Naive thymus-derived CD8-positive, alpha-beta T cell (primary cell): ENCODE results near the gene RBM15B. TPM values are rescaled to one million over a fixed set of nuclear protein-coding genes. Genes with fewer than 3 reads are reported as not detected.
A peak's percentile ranks its signal among the peaks of the same experiment; 100 is the strongest.

Experiments used
- ATAC-seq, 2 donors: fragments of 150-1000 bp; cut with Tn5 transposase in 1 of 2; sonication (Bioruptor Pico), chemical (Tn5 transposase) in 1 of 2; 1 replicate in 1 of 2; 2 replicates in 1 of 2; pipeline ENCODE4 v1.10.0; 2021; ENCODE audit warnings: mild to moderate bottlenecking in 2 of 2, moderate library complexity in 2 of 2
- POLR2A ChIA-PET: fragments of 350-600 bp; sonication (Branson Sonifier 250); formaldehyde crosslinking; loops from one replicate; lab custom pipeline; 2021; ENCODE audit warnings: antibody characterized with exemption; lab: Charles Lee
- DNase-seq, 10 donors: peaks; one replicate each; pipeline versions ENCODE4 v3.0.0 to v3.0.0-alpha.2; 2020 to 2022
- H3K27ac Mint-ChIP-seq, 10 donors: one replicate each; pipeline ENCODE4 v1.8.0; 2020 to 2022; ENCODE audit warnings: mild to moderate bottlenecking in 10 of 10, mixed read lengths in 10 of 10, moderate library complexity in 4 of 10, inconsistent platforms in 1 of 10
- H3K27me3 Mint-ChIP-seq, 5 donors: one replicate each; pipeline ENCODE4 v1.8.0; 2021 to 2022; ENCODE audit warnings: mixed read lengths in 5 of 5
- H3K36me3 Mint-ChIP-seq, 3 donors: one replicate each; pipeline ENCODE4 v1.8.0; 2020 to 2022; ENCODE audit warnings: mixed read lengths in 3 of 3, mild to moderate bottlenecking in 2 of 3, inconsistent platforms in 1 of 3
- H3K4me1 Mint-ChIP-seq, 4 donors: one replicate each; pipeline ENCODE4 v1.8.0; 2021 to 2022; ENCODE audit warnings: mixed read lengths in 4 of 4
- H3K4me3 Mint-ChIP-seq, 10 donors: one replicate each; pipeline ENCODE4 v1.8.0; 2020 to 2022; ENCODE audit warnings: mild to moderate bottlenecking in 10 of 10, mixed read lengths in 10 of 10, moderate library complexity in 6 of 10, inconsistent platforms in 1 of 10
- H3K9me3 Mint-ChIP-seq, 9 donors: one replicate each; pipeline ENCODE4 v1.8.0; 2020 to 2022; ENCODE audit warnings: mixed read lengths in 9 of 9, mild to moderate bottlenecking in 3 of 9, inconsistent platforms in 1 of 9, moderate library complexity in 1 of 9
- polyA plus RNA-seq, 3 donors: library from polyadenylated mRNA; unstranded; fragments of 300-500 nt; fragmentation: Illumina TruSeq; gene quantifications; one replicate each; pipeline ENCODE4 v1.2.3, GENCODE V29; 2021
- total RNA-seq, 8 experiments: library from RNA in 2 of 8; stranded (reverse) in 2 of 8; gene quantifications; one replicate each; pipeline ENCODE4 v1.2.3 and lab custom pipeline; 2021 to 2026

The RBM15B gene, protein sequence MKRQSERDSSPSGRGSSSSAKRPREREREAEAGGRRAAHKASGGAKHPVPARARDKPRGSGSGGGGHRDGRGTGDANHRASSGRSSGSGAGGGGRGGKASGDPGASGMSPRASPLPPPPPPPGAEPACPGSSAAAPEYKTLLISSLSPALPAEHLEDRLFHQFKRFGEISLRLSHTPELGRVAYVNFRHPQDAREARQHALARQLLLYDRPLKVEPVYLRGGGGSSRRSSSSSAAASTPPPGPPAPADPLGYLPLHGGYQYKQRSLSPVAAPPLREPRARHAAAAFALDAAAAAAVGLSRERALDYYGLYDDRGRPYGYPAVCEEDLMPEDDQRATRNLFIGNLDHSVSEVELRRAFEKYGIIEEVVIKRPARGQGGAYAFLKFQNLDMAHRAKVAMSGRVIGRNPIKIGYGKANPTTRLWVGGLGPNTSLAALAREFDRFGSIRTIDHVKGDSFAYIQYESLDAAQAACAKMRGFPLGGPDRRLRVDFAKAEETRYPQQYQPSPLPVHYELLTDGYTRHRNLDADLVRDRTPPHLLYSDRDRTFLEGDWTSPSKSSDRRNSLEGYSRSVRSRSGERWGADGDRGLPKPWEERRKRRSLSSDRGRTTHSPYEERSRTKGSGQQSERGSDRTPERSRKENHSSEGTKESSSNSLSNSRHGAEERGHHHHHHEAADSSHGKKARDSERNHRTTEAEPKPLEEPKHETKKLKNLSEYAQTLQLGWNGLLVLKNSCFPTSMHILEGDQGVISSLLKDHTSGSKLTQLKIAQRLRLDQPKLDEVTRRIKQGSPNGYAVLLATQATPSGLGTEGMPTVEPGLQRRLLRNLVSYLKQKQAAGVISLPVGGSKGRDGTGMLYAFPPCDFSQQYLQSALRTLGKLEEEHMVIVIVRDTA
- total RNA-seq = 10 to 100 TPM; 41.8 to 42.0 TPM
- polyA plus RNA-seq = 10 to 100 TPM; 12.9 to 27.3 (median 14.2) TPM
- total RNA-seq (lab: John Stamatoyannopoulos, UW) = 109 to 194 (median 168) reads per million in 6 experiments

DNA sequence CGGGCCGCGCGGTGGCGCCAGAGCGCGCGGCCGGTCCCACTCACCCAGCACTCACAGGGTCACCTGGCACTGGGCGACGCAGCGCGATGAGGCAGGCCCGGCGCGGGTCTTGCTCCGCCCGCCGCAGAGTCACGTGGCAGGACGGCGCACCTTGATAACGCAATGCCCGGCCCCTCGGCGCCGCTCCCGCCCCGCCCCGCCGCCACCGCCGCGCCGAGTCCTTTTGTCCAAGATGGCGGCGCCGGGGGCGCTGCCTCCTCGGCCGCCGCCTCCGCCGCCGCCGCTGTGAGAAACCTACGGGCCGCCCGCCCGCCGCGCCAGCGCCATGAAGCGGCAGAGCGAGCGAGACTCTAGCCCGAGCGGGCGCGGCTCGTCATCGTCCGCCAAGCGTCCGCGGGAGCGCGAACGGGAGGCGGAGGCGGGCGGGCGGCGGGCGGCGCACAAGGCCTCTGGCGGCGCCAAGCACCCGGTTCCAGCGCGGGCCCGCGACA lies at the start of gene RBM15B:
Gene RBM15B (plus strand): TSS at position 211 of the 491 bp plus-strand sequence. CDS start 115 bp downstream, at position 326.
- DNase-seq = peak; percentile 93 to 98 (median 96)
- peaks cover 0 to 45% (median 17%) of the 10 kb centered on the region in 3 donors for H3K36me3 Mint-ChIP-seq
- H3K27ac Mint-ChIP-seq = peak within 1 kb of the TSS; percentile 63 to 96 (median 91)
- no peaks in the 10 kb centered on the region for H3K27me3 Mint-ChIP-seq
- peak; percentile 88 to 92 for ATAC-seq
- H3K4me1 Mint-ChIP-seq = peaks cover 23 to 77% (median 62%) of the 10 kb centered on the region in 4 donors
- POLR2A ChIA-PET = interaction anchor here (2.1 kb wide), 1 partner anchor 108 kb away, joined by 8 read pairs; the partner anchor contains the start of gene DCAF1
- H3K4me3 Mint-ChIP-seq = peak within 1 kb of the TSS; percentile 67 to 88 (median 78)
- H3K9me3 Mint-ChIP-seq = peaks cover 0 to 10% (median 0%) of the 10 kb centered on the region in 9 donors

DNA sequence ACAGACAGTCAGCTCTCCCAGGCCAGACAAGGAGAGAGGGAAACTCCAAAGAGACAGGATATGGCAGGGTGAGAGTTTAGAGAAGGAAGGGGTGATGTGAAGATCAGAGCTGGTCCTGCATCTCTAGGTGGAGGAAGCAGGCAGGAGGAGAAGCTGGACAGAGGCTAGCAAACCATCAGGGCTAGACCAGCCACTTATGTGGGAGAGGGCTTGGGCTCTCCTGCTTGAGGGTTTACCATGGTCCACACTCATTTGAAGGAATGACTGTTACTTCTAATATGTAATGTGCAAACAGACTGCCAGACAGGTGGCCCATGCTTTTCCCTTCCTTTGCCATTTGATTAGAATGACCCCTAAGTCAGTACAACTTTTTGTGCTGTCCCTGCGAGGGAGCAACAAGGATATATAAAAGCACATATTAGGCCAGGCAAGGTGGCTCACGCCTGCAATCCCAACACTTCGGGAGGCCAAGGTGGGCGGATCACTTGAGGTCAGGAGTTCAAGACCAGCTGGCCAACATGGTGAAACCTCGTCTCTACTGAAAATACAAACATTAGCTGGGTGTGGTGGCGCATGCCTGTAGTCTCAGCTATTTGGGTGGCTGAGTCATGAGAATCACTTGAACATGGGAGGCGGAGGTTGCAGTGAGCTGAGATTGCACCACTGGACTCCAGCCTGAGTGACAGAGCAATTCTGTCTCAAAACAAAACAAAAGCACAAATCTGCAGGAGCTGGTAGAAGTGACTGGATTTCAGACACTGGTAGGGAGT lies 47.0 kb upstream of the RBM15B start:
- Mint-ChIP-seq H3K27me3 (no peaks in the 10 kb centered on the region), H3K36me3 (peaks cover 0 to 8% (median 6%) of the 10 kb centered on the region in 3 donors), H3K27ac (peak overlapping the region in 3 of 10 donors; percentile 46 to 60 (median 48)), H3K4me1 (peaks cover 0 to 5% (median 2%) of the 10 kb centered on the region in 4 donors), H3K4me3 (no peak overlapping the region), H3K9me3 (no peaks in the 10 kb centered on the region)
- ATAC-seq = no peak
- POLR2A ChIA-PET = no interaction called here
- no peak for DNase-seq

DNA sequence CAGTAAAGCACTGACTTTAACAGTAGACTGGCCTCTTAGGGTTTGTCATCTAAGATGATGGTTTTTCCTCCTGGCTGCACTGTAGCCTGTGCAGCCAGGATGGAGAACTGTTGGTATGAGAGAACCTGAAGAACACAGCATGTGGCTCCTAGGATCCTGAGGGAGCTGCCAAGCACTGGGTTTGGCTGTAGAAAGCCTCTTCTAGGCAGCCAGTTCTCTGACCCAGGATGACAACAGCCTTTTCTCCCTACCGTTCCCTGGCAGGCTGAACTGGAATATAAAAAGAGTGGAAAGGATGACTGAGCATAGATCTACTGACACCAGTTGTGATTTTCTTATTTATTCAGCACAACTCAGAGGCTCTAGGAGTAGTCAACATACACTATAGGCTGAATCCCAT lies 40.3 kb upstream of the RBM15B start:
- no peaks in the 10 kb centered on the region for H3K9me3 Mint-ChIP-seq
- ATAC-seq (no peak), DNase-seq (no peak)
- H3K27ac Mint-ChIP-seq = no peak overlapping the region
- no peaks in the 10 kb centered on the region for H3K27me3 Mint-ChIP-seq
- peaks cover 5 to 25% (median 7%) of the 10 kb centered on the region in 3 donors for H3K36me3 Mint-ChIP-seq
- POLR2A ChIA-PET = no interaction called here
- no peak overlapping the region for H3K4me3 Mint-ChIP-seq
- peaks cover 0 to 5% (median 3%) of the 10 kb centered on the region in 4 donors for H3K4me1 Mint-ChIP-seq

DNA sequence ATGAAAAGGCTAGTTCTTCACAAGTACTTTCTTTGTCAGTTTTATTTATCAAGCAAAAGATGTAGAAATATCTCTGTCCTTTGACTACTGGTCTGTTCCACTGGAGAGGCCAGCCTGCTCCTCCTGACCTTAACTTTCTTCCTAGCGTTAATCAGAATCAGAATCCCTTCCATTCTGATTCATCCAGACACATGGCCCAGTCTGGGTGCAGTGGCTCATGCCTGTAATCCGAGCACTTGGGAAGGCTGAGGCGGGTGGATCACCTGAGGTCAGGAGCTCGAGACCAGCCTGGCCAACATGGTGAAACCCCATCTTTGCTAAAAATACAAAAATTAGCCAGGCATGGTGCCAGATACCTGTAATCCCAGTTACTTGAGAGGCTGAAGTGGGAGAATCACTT lies 38.0 kb upstream of the RBM15B start:
- ATAC-seq (no peak), DNase-seq (no peak)
- POLR2A ChIA-PET = no interaction called here
- Mint-ChIP-seq H3K9me3 (no peaks in the 10 kb centered on the region), H3K4me3 (no peak overlapping the region), H3K27ac (peak overlapping the region in 2 of 10 donors; percentile 37 to 50), H3K27me3 (no peaks in the 10 kb centered on the region), H3K36me3 (peaks cover 5 to 26% (median 7%) of the 10 kb centered on the region in 3 donors), H3K4me1 (peaks cover 0 to 5% (median 3%) of the 10 kb centered on the region in 4 donors)

- POLR2A ChIA-PET = no interaction called here
- ATAC-seq = no peak
These were observed 37.4 kb upstream of the RBM15B start for GRCh38 chr3:51353691-51354090.

DNA sequence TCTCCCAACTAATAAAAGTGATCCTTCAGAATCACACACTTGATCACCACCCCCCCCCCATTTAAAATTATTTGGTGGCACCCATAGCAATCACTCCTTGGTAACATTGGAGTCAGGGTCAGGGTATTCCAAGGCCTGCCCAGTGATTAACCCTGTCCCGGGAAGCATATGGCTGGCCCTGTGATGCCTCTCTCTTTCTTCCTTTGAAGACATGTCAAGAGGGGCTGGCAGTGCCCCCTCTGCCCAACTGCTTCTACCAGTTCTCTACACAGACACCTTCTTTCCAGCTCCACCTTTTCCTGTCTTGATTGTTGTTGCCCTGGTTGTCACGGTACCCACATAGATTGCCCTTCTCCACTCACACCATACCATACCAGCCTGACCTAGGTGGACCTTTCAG lies 36.9 kb upstream of the RBM15B start:
- Mint-ChIP-seq H3K27me3 (no peaks in the 10 kb centered on the region), H3K9me3 (no peaks in the 10 kb centered on the region), H3K4me1 (peaks cover 0 to 5% (median 0%) of the 10 kb centered on the region in 4 donors), H3K36me3 (peaks cover 5 to 26% (median 7%) of the 10 kb centered on the region in 3 donors), H3K4me3 (no peak overlapping the region), H3K27ac (peak overlapping the region in 2 of 10 donors; percentile 43 to 57)
- no peak for ATAC-seq
- DNase-seq = peak in 1 of 10 donors; percentile 31
- POLR2A ChIA-PET = no interaction called here

More at GRCh38 chr3:51353691-51354090, 37.4 kb upstream of the RBM15B start:
- peaks cover 5 to 26% (median 7%) of the 10 kb centered on the region in 3 donors for H3K36me3 Mint-ChIP-seq
- H3K4me3 Mint-ChIP-seq = no peak overlapping the region
- peak overlapping the region in 2 of 10 donors; percentile 37 to 50 for H3K27ac Mint-ChIP-seq
- peaks cover 0 to 5% (median under 1%) of the 10 kb centered on the region in 4 donors for H3K4me1 Mint-ChIP-seq
- H3K9me3 Mint-ChIP-seq = no peaks in the 10 kb centered on the region
- no peaks in the 10 kb centered on the region for H3K27me3 Mint-ChIP-seq
- DNase-seq = peak in 1 of 10 donors; percentile 11

GRCh38 chr3:51354731-51355615 lies 36.1 kb upstream of the RBM15B start:
- H3K4me1 Mint-ChIP-seq = peaks cover 0 to 5% (median 0%) of the 10 kb centered on the region in 4 donors
- no peak overlapping the region for H3K4me3 Mint-ChIP-seq
- H3K27me3 Mint-ChIP-seq = no peaks in the 10 kb centered on the region
- POLR2A ChIA-PET = no interaction called here
- peaks cover 5 to 24% (median 7%) of the 10 kb centered on the region in 3 donors for H3K36me3 Mint-ChIP-seq
- H3K9me3 Mint-ChIP-seq = no peaks in the 10 kb centered on the region
- DNase-seq (peak in 1 of 10 donors; percentile 36), ATAC-seq (no peak)
- H3K27ac Mint-ChIP-seq = peak overlapping the region in 1 of 10 donors; percentile 43

- H3K27me3 Mint-ChIP-seq = no peaks in the 10 kb centered on the region
- H3K4me1 Mint-ChIP-seq = peaks cover 0 to 5% (median 0%) of the 10 kb centered on the region in 4 donors
- DNase-seq (peak in 1 of 10 donors; percentile 8), ATAC-seq (no peak)
- POLR2A ChIA-PET = interaction anchor here (0.6 kb wide), 1 partner anchor 85 kb away, joined by 3 read pairs; no protein-coding TSS in a partner anchor
- H3K4me3 Mint-ChIP-seq = no peak overlapping the region
- peaks cover 0 to 16% (median 0%) of the 10 kb centered on the region in 3 donors for H3K36me3 Mint-ChIP-seq
- H3K27ac Mint-ChIP-seq = no peak overlapping the region
- H3K9me3 Mint-ChIP-seq = no peaks in the 10 kb centered on the region
These were observed 35.0 kb upstream of the RBM15B start for GRCh38 chr3:51355891-51356578.

- Mint-ChIP-seq H3K4me1 (peaks cover 0 to 5% (median 0%) of the 10 kb centered on the region in 4 donors), H3K27me3 (no peaks in the 10 kb centered on the region), H3K36me3 (peaks cover 0 to 14% (median 6%) of the 10 kb centered on the region in 3 donors), H3K9me3 (no peaks in the 10 kb centered on the region), H3K27ac (peak overlapping the region in 1 of 10 donors; percentile 10), H3K4me3 (no peak overlapping the region)
- POLR2A ChIA-PET = no interaction called here
- ATAC-seq (no peak), DNase-seq (peak in 1 of 10 donors; percentile 35)
These were observed 33.2 kb upstream of the RBM15B start for GRCh38 chr3:51357856-51358255.

DNA sequence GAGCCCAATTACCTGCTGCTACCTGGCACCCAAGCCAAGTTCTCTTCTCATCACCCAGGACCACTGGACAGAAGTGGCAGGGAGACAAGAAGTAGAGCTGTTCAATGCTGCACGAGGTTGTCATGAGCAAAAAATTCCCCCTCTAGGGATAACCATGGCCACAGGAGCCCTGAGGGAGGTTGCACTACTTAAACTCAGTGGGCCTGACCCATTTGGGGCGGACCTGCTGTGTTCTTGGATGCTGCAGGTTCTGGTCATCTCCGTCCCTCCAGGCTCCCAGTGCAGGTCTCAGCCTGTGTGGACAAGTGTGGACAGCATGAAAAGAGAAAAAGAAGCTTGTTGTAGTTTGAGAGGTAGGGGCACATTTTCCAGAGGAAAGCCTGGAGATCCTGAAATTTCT lies 32.1 kb upstream of the RBM15B start:
- Mint-ChIP-seq H3K4me1 (no peaks in the 10 kb centered on the region), H3K9me3 (peaks cover 0 to 2% (median 0%) of the 10 kb centered on the region in 9 donors), H3K36me3 (peaks cover 3 to 20% (median 6%) of the 10 kb centered on the region in 3 donors), H3K27me3 (no peaks in the 10 kb centered on the region), H3K4me3 (no peak overlapping the region), H3K27ac (no peak overlapping the region)
- DNase-seq = peak in 1 of 10 donors; percentile 4
- POLR2A ChIA-PET = no interaction called here
- no peak for ATAC-seq
